BJ (cell line): ENCODE measurements around the gene CDC42EP4. TPM values are rescaled to one million over a fixed set of nuclear protein-coding genes. Genes with fewer than 3 reads are reported as not detected.

Source experiments
- CTCF ChIA-PET: fragments of 350-600 bp; formaldehyde crosslinking; extraction: SDS; loops from one replicate; lab custom pipeline; 2021; ENCODE audit warnings: antibody characterized with exemption, inconsistent platforms; lab: Yijun Ruan, JAX
- POLR2A ChIA-PET: fragments of 300-600 bp; sonication (Branson Sonifier 250); formaldehyde crosslinking; extraction: SDS; loops from one replicate; lab custom pipeline; 2021; ENCODE audit warnings: antibody characterized with exemption; lab: Charles Lee
- DNase-seq: peaks from one replicate; pipeline ENCODE4 v3.0.0-alpha.2; 2011; ENCODE audit warnings: low read depth
- H3K27me3 ChIP-seq: 2 replicates; pipeline ENCODE4 v1.6.0; 2011; ENCODE audit warnings: low read length; ENCODE audit not compliant: control insufficient read depth, insufficient read depth
- H3K36me3 ChIP-seq: 2 replicates; pipeline ENCODE4 v1.5.1; 2011; ENCODE audit warnings: low read length; ENCODE audit not compliant: control insufficient read depth, insufficient read depth
- H3K4me3 ChIP-seq: 2 replicates; pipeline ENCODE4 v1.5.1; 2011; ENCODE audit warnings: low read depth, mild to moderate bottlenecking, control low read depth, low read length
- polyA plus RNA-seq: library from polyadenylated mRNA; depleted of rRNA; stranded (reverse); fragments of >200 nt; gene quantifications from 2 replicates; pipeline ENCODE4 v1.2.3, GENCODE V29; 2011
- TF ChIP-seq, protein P1 (sequence below): IDR thresholded peaks from 2 replicates; pipeline ENCODE4 v1.5.1; 2011; ENCODE audit warnings: low read depth, mild to moderate bottlenecking, control low read depth, inconsistent platforms, low read length, moderate library complexity; ENCODE audit not compliant: insufficient read depth

The CDC42EP4 gene
- polyA plus RNA-seq, 1 experiment = 28.0 TPM

DNA sequence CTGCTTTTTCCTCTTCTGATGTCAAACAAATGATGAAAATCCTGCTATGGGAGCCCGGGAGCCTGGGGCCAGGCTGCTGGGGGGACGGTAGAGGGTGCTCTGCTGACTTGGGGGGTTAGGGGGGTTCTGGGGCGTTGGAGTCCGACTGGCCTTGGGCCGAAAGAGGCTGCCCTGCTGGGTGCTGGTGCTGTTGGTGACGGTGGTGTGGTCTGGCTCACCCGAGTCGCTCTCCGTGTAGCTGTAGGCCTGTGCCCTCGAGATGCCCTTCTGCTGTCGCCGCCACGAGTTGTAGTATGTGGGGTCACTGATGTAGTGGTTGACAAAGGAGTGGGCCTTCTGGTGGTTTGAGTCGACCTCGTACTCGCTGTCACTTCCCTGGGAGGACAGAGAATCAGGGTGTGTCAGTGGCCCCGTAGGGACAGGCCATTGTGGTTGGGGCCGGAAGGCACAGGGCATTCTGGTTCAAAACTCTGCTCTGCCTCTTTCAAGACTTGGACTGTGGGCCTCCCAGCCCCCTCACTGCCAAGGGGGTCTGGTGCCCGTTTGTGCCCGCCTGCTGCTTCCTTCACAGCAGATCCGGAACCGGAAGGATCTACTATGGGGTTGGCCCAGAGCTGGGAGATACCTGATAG, 26.9 kb upstream of the CDC42EP4 start:
- Histone ChIP-seq H3K4me3 (no peak overlapping the region), H3K36me3 (no peaks in the 10 kb centered on the region), H3K27me3 (no peaks in the 10 kb centered on the region)
- TF ChIP-seq, protein P1, sequence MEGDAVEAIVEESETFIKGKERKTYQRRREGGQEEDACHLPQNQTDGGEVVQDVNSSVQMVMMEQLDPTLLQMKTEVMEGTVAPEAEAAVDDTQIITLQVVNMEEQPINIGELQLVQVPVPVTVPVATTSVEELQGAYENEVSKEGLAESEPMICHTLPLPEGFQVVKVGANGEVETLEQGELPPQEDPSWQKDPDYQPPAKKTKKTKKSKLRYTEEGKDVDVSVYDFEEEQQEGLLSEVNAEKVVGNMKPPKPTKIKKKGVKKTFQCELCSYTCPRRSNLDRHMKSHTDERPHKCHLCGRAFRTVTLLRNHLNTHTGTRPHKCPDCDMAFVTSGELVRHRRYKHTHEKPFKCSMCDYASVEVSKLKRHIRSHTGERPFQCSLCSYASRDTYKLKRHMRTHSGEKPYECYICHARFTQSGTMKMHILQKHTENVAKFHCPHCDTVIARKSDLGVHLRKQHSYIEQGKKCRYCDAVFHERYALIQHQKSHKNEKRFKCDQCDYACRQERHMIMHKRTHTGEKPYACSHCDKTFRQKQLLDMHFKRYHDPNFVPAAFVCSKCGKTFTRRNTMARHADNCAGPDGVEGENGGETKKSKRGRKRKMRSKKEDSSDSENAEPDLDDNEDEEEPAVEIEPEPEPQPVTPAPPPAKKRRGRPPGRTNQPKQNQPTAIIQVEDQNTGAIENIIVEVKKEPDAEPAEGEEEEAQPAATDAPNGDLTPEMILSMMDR = no peak
- CTCF ChIA-PET = interaction anchor here (0.5 to 4.5 kb wide), 6 partner anchors 17 to 970 kb away, joined by 3 to 13 read pairs (median 4); no protein-coding TSS in a partner anchor
- POLR2A ChIA-PET = interaction anchor here (0.7 kb wide), 1 partner anchor 878 kb away, joined by 5 read pairs; no protein-coding TSS in a partner anchor
- no peak for DNase-seq

DNA sequence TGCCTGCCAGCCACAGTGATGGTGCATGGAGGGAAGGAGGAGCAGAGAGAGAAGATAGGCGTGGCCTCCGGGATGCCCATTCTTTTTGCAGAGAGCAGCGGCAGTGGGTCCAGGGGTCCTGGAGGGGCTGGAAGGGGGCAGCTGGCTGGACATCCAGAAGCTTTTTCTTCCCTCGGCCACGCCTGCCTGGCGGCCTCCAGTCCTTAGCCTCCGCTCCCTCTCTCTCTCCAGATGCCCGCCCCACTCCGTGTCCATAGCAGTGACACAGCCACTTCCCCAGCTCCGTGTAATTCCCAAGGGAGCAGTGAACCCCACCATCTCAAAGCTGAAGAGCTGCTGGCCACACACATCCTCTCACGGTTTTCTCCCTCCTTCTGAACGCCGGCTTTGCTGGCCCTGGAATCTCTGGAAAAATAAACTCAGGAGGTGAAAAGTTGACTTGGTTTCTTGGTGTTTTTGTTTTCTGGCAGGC, 26.3 kb upstream of the CDC42EP4 start:
- DNase-seq = no peak
- Histone ChIP-seq H3K36me3 (no peaks in the 10 kb centered on the region), H3K4me3 (no peak overlapping the region), H3K27me3 (no peaks in the 10 kb centered on the region)
- POLR2A ChIA-PET = interaction anchor here (0.7 kb wide), 1 partner anchor 879 kb away, joined by 5 read pairs; no protein-coding TSS in a partner anchor
- CTCF ChIA-PET = interaction anchor here (0.6 to 1.8 kb wide), 3 partner anchors 26 to 83 kb away, joined by 3 to 4 read pairs (median 3); no protein-coding TSS in a partner anchor
- TF ChIP-seq, protein P1 = no peak

DNA sequence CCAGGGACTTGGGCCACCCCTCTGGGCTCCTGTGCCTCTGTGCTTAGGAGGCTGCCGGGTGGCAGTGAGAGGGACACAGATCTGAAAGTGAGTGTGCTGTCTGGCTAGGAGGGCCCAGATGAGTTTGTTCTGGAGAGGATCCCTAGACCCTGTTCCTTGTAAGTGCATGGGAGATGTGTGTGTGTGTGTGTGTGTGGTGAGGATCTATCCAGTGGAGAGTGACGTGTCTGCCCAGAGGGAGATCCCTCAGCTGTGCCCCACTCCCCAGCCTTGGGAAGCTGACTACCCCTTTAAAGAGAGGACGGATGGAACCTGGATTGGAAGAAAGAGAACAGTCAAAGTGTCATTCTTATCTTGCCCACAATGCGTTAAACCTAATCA, 25.5 kb upstream of the CDC42EP4 start:
- ChIA-PET POLR2A (no interaction called here), CTCF (interaction anchor here (1.8 kb wide), 1 partner anchor 82 kb away, joined by 4 read pairs; no protein-coding TSS in a partner anchor)
- TF ChIP-seq, protein P1 = no peak
- no peaks in the 10 kb centered on the region for H3K27me3 ChIP-seq
- H3K4me3 ChIP-seq = no peak overlapping the region
- no peak for DNase-seq
- H3K36me3 ChIP-seq = no peaks in the 10 kb centered on the region

DNA sequence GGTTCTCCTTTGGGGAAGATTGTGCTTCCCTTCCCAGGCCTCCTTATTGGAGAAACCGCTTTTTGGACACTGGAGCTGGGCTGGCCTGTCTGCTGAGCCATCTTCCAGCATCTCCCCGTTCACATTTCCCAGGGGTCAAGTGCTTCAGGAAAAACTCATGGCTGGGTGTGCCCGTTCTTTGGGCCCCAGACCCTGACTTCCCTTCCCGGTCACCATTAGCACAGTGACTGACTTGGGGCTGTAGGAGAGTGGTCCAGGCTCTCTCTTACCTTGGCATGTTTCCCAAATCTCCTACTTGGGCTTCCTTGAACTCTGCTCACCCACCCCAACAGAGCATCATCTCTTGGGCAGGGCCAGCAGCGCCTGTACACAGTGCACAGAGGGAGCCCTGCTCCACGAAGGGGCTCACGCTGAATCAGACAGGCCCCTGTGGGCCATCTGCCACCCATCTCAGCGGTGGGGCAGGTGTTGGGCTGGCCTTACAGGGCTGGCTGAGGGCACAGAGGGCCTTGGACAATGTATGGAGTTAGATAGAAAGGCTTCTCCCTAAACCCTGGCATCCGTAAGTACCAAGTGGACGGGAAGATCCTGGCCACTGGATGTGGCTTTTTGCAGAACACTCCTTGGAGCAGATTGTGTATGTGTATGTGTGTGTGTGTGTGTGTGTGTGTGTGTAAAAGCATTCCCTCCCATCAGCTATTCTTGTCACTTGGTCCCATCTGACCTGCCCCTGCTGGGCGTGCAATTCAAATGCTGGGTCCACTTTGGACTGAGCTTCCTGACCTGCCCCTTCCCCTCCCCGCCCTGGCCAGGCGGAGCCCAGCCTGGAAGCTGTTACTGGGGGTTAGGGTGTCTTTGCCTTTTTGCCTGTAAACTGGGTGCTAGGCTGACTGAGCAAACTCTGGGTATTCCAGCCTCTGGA, 24.9 kb upstream of the CDC42EP4 start:
- TF ChIP-seq, protein P1 = no peak
- Histone ChIP-seq H3K4me3 (no peak overlapping the region), H3K27me3 (no peaks in the 10 kb centered on the region), H3K36me3 (no peaks in the 10 kb centered on the region)
- DNase-seq = no peak
- ChIA-PET CTCF (interaction anchor here (1.8 kb wide), 1 partner anchor 81 kb away, joined by 4 read pairs; no protein-coding TSS in a partner anchor), POLR2A (no interaction called here)
